Smooth muscle cell (in vitro differentiated cells): ENCODE results near the gene CHKA. TPM values are rescaled to one million over a fixed set of nuclear protein-coding genes. Genes with fewer than 3 reads are reported as not detected.

ENCODE experiments used
- DNase-seq: peaks from one replicate; lab custom pipeline; 2025; ENCODE audit not compliant: unreplicated experiment; lab: John Stamatoyannopoulos, UW
- H2AFZ ChIP-seq: fragments of 200-600 bp; sonication (generic); 2 replicates; pipeline ENCODE4 v1.6.0; 2016; ENCODE audit warnings: antibody characterized with exemption, low read depth, mild to moderate bottlenecking
- H3F3A ChIP-seq: fragments of 200-600 bp; sonication (generic); 2 replicates; pipeline ENCODE4 v1.6.0; 2017; ENCODE audit warnings: antibody characterized with exemption, low read depth
- H3K27ac ChIP-seq: fragments of 200-600 bp; sonication (generic); 2 replicates; pipeline ENCODE4 v1.5.1; 2016; ENCODE audit warnings: low read depth, mild to moderate bottlenecking
- H3K27me3 ChIP-seq: fragments of 200-600 bp; sonication (generic); 2 replicates; pipeline ENCODE4 v1.6.1; 2016; ENCODE audit warnings: low read depth, mild to moderate bottlenecking
- H3K36me3 ChIP-seq: fragments of 200-600 bp; sonication (generic); 2 replicates; pipeline ENCODE4 v1.5.1; 2016; ENCODE audit warnings: low read depth
- H3K4me1 ChIP-seq: fragments of 200-600 bp; sonication (generic); 2 replicates; pipeline ENCODE4 v1.5.1; 2016; ENCODE audit warnings: low read depth
- H3K4me2 ChIP-seq: fragments of 200-600 bp; sonication (generic); 2 replicates; pipeline ENCODE4 v1.6.0; 2016; ENCODE audit warnings: mild to moderate bottlenecking
- H3K4me3 ChIP-seq: fragments of 200-600 bp; sonication (generic); 2 replicates; pipeline ENCODE4 v1.5.1; 2016; ENCODE audit warnings: mild to moderate bottlenecking
- H3K79me2 ChIP-seq: fragments of 200-600 bp; sonication (generic); 2 replicates; pipeline ENCODE4 v1.6.0; 2016; ENCODE audit warnings: low read depth, mild to moderate bottlenecking
- H3K9ac ChIP-seq: fragments of 200-600 bp; sonication (generic); 2 replicates; pipeline ENCODE4 v1.6.0; 2016; ENCODE audit warnings: low read depth
- H3K9me3 ChIP-seq: fragments of 200-600 bp; sonication (generic); replicated peaks from 2 replicates; pipeline ENCODE4 v1.5.1; 2016; ENCODE audit warnings: low read depth
- H4K20me1 ChIP-seq: fragments of 200-600 bp; sonication (generic); 2 replicates; pipeline ENCODE4 v1.6.0; 2016; ENCODE audit warnings: low read depth
- WGBS: methylation state at CpG from one replicate; pipeline ENCODE4 v1.1.7; 2016; ENCODE audit warnings: low lambda C conversion rate; 5-methylcytosine and 5-hydroxymethylcytosine counted together
- polyA plus RNA-seq: library from polyadenylated mRNA; unstranded; fragments of >200 nt; fragmentation: Nextera tagmentation; extraction: Ambion mirVana; gene quantifications from 2 replicates; pipeline ENCODE4 v1.2.1, GENCODE V29; 2016
- total RNA-seq: library from RNA; depleted of rRNA; stranded (reverse); fragments of >200 nt; gene quantifications from 2 replicates; pipeline ENCODE4 v1.2.3, GENCODE V29; 2014
- TF ChIP-seq, protein P1 (sequence below): fragments of 200-600 bp; sonication (generic); IDR thresholded peaks from 2 replicates; pipeline ENCODE4 v1.5.1; 2017; ENCODE audit warnings: borderline replicate concordance, mild to moderate bottlenecking, antibody characterized with exemption; ENCODE audit not compliant: insufficient read depth, poor library complexity, severe bottlenecking

CHKA gene
- total and polyA plus RNA-seq, 2 experiments from 2014 or later: 19.9 to 31.1 TPM

DNA sequence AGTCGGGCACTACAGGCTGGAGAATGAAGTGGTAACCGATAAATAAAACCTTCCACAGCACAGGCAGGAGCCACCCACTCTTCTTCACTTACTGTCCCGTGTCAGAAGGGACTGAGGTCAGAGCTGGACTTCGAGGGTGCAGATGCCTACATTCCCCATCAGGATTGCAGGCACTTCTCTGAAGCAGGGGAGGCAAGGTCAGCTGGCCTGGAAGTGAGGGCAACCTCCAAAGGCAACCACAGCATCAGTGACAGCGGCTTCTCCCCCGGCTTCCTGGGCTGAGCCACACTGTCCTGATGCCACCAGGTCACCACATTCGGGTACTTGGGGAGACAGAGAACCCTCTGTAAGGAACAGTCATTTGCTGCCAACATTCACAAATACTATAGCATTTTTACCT, 59.7 kb downstream of the CHKA start:
- Histone ChIP-seq H3F3A (no peaks in the 10 kb centered on the region), H3K4me3 (no peak overlapping the region), H3K4me1 (no peaks in the 10 kb centered on the region), H3K9ac (no peak overlapping the region), H3K27ac (no peak overlapping the region), H2AFZ (no peak overlapping the region), H4K20me1 (no peaks in the 10 kb centered on the region), H3K4me2 (no peak overlapping the region), H3K27me3 (no peaks in the 10 kb centered on the region), H3K79me2 (no peaks in the 10 kb centered on the region), H3K9me3 (no peaks in the 10 kb centered on the region), H3K36me3 (peaks cover 14% of the 10 kb centered on the region)
- 94% methylated on average over 7 of the region's 7 CpGs for WGBS
- TF ChIP-seq, protein P1, sequence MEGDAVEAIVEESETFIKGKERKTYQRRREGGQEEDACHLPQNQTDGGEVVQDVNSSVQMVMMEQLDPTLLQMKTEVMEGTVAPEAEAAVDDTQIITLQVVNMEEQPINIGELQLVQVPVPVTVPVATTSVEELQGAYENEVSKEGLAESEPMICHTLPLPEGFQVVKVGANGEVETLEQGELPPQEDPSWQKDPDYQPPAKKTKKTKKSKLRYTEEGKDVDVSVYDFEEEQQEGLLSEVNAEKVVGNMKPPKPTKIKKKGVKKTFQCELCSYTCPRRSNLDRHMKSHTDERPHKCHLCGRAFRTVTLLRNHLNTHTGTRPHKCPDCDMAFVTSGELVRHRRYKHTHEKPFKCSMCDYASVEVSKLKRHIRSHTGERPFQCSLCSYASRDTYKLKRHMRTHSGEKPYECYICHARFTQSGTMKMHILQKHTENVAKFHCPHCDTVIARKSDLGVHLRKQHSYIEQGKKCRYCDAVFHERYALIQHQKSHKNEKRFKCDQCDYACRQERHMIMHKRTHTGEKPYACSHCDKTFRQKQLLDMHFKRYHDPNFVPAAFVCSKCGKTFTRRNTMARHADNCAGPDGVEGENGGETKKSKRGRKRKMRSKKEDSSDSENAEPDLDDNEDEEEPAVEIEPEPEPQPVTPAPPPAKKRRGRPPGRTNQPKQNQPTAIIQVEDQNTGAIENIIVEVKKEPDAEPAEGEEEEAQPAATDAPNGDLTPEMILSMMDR: no peak
- no peak for DNase-seq

DNA sequence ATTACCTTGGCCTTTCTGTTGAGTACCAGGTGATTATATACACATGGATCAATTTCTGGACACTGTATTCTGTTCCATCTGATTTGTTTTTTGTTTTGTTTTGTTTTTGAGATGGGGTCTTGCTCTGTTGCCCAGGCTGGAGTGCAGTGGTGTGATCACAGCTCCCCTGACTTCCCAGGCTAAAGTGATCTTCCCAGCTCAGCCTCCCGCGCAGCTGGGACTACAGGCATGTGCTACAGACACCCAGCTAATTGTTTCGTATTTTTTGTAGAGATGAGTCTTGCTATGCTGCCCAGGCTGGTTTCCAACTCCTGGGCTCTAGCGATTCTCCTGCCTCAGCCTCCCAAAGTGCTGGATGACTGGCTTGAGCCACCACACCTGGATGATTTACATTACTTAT, 63.4 kb downstream of the CHKA start:
- Histone ChIP-seq H3K4me1 (no peaks in the 10 kb centered on the region), H3K9me3 (no peaks in the 10 kb centered on the region), H3K27ac (no peak overlapping the region), H4K20me1 (no peaks in the 10 kb centered on the region), H3K9ac (no peak overlapping the region), H3K27me3 (no peaks in the 10 kb centered on the region), H2AFZ (no peak overlapping the region), H3F3A (peaks cover 8% of the 10 kb centered on the region), H3K4me3 (no peak overlapping the region), H3K36me3 (peaks cover 3% of the 10 kb centered on the region), H3K4me2 (no peak overlapping the region), H3K79me2 (no peaks in the 10 kb centered on the region)
- no peak for DNase-seq
- TF ChIP-seq, protein P1: no peak
- WGBS: 96% methylated on average over 4 of the region's 4 CpGs

DNA sequence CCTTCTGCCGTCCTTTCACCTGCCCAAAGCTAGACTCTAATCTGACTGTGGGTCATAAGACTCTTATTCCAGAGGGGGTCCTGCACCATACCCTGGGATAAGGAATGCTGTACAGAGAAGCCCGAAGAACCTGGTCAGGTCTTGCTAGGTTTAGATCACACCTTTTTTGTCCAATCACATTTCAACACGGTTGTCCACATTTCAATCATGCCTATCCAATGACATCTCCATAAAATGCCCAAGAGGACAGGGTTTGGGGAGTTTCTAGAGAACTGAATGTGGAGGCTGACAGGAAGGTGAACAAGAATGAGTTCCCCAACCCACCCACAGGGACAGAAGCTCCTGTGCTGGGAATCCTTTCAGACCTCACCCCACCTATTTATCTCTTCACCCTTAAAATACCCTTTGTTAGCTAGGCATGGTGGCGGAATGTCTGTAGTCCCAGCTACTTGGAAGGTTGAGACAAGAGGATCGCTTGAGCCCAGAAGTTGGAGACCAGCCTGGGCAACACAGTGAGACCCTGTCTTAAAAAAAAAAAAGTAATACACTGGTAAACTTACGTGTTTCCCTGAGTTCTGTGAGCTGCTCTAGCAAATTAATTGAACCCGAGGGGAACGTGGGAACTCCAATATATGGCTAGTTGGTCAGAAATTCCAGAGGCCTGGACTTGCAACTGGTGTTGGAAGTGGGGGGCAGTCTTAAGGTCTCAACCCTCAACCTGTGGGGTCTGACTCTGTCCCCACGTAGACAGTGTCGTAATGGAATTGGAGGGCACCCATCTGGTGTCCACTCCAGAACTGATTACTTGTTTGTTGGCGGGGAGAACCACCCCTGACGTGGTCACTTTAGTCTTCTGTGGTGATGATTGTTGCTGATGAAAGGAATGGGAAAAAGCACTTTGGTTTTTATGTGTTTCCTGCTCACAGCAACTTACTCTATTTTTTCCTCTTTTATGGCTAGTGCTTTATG, 64.6 kb downstream of the CHKA start:
- Histone ChIP-seq H4K20me1 (no peaks in the 10 kb centered on the region), H3K4me3 (no peak overlapping the region), H3K4me1 (no peaks in the 10 kb centered on the region), H3K27ac (no peak overlapping the region), H3K79me2 (no peaks in the 10 kb centered on the region), H3K9ac (no peak overlapping the region), H3K36me3 (peaks cover 3% of the 10 kb centered on the region), H3K9me3 (no peaks in the 10 kb centered on the region), H2AFZ (no peak overlapping the region), H3K27me3 (no peaks in the 10 kb centered on the region), H3F3A (peaks cover 10% of the 10 kb centered on the region), H3K4me2 (no peak overlapping the region)
- TF ChIP-seq, protein P1: no peak
- whole genome bisulfite sequencing: 96% methylated on average over 12 of the region's 12 CpGs
- no peak for DNase-seq
